Brain microvascular endothelial cell (primary cell): ENCODE data around the gene VPS9D1.

Experiments used
- DNase-seq: peaks from one replicate; pipeline ENCODE4 v3.0.0-alpha.2; 2020
- H3K27ac ChIP-seq: fragments of 250-450 bp; sonication (Bioruptor Pico); 2 replicates; pipeline ENCODE4 v1.5.1; 2020; ENCODE audit warnings: mild to moderate bottlenecking, moderate library complexity
- H3K27me3 ChIP-seq: fragments of 250-450 bp; sonication (Bioruptor Pico); replicated peaks from 2 replicates; pipeline ENCODE4 v1.5.1; 2020; ENCODE audit warnings: mild to moderate bottlenecking
- H3K36me3 ChIP-seq: fragments of 250-450 bp; sonication (Bioruptor Pico); replicated peaks from 2 replicates; pipeline ENCODE4 v1.5.1; 2020; ENCODE audit warnings: mild to moderate bottlenecking
- H3K4me3 ChIP-seq: 2 replicates; pipeline ENCODE4 v1.5.1; 2011; ENCODE audit warnings: low read depth, mild to moderate bottlenecking, control low read depth, low read length, moderate library complexity
- CTCF ChIP-seq: IDR thresholded peaks from 2 replicates; pipeline ENCODE4 v1.5.1; 2011; ENCODE audit warnings: low read depth, mild to moderate bottlenecking, moderate library complexity, low read length, control low read depth, inconsistent platforms; ENCODE audit errors: missing control alignments
- in situ Hi-C: cut with HindIII; loops from 2 replicates; pipeline ENCODE4 v1.10.0; 2017; ENCODE audit warnings: low sequenced_read_pairs, low pct_ligation_motif_present

VPS9D1 gene

DNA sequence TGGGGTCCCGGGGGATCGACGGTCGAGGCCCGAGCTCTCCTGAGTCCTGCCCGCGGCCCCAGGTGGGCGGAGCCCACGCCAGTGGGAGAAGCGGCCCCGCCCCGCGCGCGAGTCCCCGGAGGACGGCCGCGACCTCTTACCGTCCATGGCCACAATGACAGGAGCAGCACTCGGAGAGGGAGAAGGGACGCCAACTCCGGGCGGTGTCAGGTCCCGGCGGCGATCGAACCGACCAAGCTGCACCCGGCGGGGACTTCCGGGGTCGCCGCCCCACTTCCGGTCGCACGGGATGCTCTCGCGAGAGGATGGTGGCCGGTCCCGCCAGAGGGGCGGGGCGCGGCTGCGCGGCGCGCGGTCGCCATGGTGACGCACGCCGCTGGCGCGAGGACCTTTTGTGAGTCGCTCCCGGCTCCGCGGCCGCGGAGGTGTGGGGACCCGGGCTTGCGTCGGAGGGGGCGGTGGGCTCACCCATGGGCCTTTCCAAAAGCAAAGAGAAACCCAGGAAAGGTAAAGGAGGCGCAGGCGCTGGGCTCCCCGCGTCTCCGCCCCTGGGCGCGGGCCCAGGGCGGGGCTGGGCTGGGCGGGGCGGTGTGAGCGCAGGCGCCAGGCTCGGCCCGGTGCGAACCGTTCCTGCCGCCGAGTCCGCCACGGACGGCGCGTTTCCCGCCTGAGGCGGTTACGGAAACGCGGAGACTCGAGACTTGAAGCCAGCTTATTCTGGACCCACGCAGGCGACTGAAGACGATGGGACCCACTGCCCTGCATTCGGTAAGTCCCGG, 63.1 kb downstream of the VPS9D1 start, which contains the start of the genes CHMP1A and SPATA33:
Gene CHMP1A, minus strand, starts transcription at position 267 of the 779 bp plus-strand sequence. Its CDS starts 120 bp downstream, at position 147.
Gene SPATA33, plus strand, starts transcription at position 395 of the 779 bp plus-strand sequence. Its CDS starts 76 bp downstream, at position 471.
- TF ChIP-seq CTCF: no peak
- H3K36me3 ChIP-seq: peaks cover 16% of the 10 kb centered on the region
- H3K4me3 ChIP-seq: peak within 1 kb of the TSS; percentile 97
- in situ Hi-C loops: no loop called here
- peak within 1 kb of the TSS; percentile 72 for H3K27ac ChIP-seq
- no peaks in the 10 kb centered on the region for H3K27me3 ChIP-seq
- DNase-seq: peak; percentile 72
